Neural cell (in vitro differentiated cells): ENCODE data around the gene ZNF814.

ENCODE experiments used
- CTCF ChIP-seq: fragments of 450-650 bp; IDR thresholded peaks from 2 replicates; pipeline ENCODE4 v1.5.1; 2014; ENCODE audit warnings: antibody characterized with exemption, mild to moderate bottlenecking, moderate library complexity; ENCODE audit not compliant: poor library complexity, severe bottlenecking
- POLR2AphosphoS5 ChIP-seq: IDR thresholded peaks from 2 replicates; pipeline ENCODE4 v1.6.1; 2012
- TAF1 ChIP-seq: IDR thresholded peaks from 2 replicates; pipeline ENCODE4 v1.6.1; 2012; ENCODE audit warnings: low read depth

DNA sequence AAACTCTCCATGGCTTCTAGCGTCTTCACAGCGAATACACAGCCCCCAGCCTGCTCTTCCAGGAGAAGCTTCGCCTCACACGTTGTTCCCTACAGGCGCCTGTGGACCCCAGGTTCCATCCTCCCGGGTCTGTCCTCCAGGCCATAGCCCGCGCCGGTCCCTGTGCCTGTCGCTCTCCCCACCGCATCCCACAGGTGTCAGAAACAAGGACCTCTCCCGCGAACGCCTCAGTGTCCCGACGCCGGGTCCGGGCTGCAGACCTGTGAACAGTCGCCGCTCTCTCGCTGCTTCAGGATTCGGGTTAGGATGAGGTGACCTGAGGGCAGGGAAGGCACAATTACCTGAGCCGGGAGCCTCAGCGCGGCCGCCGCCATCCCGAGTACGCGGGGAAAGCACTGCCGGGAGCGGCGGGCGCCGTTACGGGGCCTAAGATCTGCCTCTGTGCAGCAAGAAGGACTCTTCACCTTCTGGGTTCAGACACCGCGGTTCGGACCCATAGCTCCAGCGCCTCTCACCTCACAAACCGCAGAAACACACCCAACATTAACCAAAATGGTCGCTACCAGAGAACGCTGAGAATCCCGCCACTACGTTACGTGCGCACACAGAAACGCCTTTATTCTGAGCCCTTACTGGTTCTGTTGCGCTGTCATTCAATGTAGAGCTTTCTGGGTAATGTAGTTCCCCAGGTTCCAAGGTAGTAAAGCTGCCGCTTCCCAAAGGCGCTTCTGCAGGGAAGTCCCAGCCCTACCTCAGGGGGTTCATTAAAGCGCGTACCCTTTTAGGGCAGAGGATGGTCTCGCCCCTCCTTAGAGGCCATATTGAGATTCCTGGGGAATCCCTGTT, 46.2 kb upstream of the ZNF814 start, which contains the start of gene ZNF418:
- TF ChIP-seq POLR2AphosphoS5 (peak; percentile 81), CTCF (peak; percentile 35), TAF1 (peak; percentile 73)
